Endodermal cell (in vitro differentiated cells): ENCODE measurements around the gene CDH4. TPM values are rescaled to one million over a fixed set of nuclear protein-coding genes. Genes with fewer than 3 reads are reported as not detected.

Experiments used
- DNase-seq: peaks from one replicate; pipeline ENCODE4 v3.0.0-alpha.2; 2017
- H3K27ac ChIP-seq: 2 replicates; pipeline ENCODE4 v1.5.1; 2013; ENCODE audit warnings: mild to moderate bottlenecking, low read depth, low read length, moderate library complexity
- H3K27me3 ChIP-seq: 2 replicates; pipeline ENCODE4 v1.6.1; 2013; ENCODE audit warnings: mild to moderate bottlenecking, low read length, moderate library complexity; ENCODE audit not compliant: insufficient read depth, control insufficient read depth, poor library complexity, severe bottlenecking
- H3K36me3 ChIP-seq: 2 replicates; pipeline ENCODE4 v1.7.0; 2013; ENCODE audit warnings: mild to moderate bottlenecking, low read length, moderate library complexity; ENCODE audit not compliant: control insufficient read depth, insufficient read depth
- H3K4me1 ChIP-seq: one replicate; pipeline ENCODE4 v1.7.0; 2013; ENCODE audit warnings: low read length; ENCODE audit not compliant: control insufficient read depth, insufficient read depth
- H3K4me3 ChIP-seq: 2 replicates; pipeline ENCODE4 v1.5.1; 2013; ENCODE audit warnings: mild to moderate bottlenecking, low read length, moderate library complexity
- H3K9ac ChIP-seq: 2 replicates; pipeline ENCODE4 v1.6.1; 2013; ENCODE audit warnings: mild to moderate bottlenecking, low read length, moderate library complexity; ENCODE audit not compliant: poor library complexity, severe bottlenecking; ENCODE audit errors: extremely low read depth
- H3K9me3 ChIP-seq: 2 replicates; pipeline ENCODE4 v1.6.1; 2013; ENCODE audit warnings: mild to moderate bottlenecking, low read length, moderate library complexity; ENCODE audit not compliant: control insufficient read depth
- H3K27ac Mint-ChIP-seq: 2 replicates; pipeline ENCODE4 v1.8.0; 2020; ENCODE audit warnings: mixed read lengths
- H3K27me3 Mint-ChIP-seq: 2 replicates; pipeline ENCODE4 v1.8.0; 2021; ENCODE audit warnings: mild to moderate bottlenecking, mixed read lengths; ENCODE audit not compliant: insufficient read depth
- H3K36me3 Mint-ChIP-seq: 2 replicates; pipeline ENCODE4 v1.8.0; 2020; ENCODE audit warnings: low read depth, mixed read lengths
- H3K4me1 Mint-ChIP-seq: 2 replicates; pipeline ENCODE4 v1.8.0; 2020; ENCODE audit warnings: mixed read lengths
- H3K4me3 Mint-ChIP-seq: 2 replicates; pipeline ENCODE4 v1.8.0; 2020; ENCODE audit warnings: mild to moderate bottlenecking, moderate library complexity, mixed read lengths
- H3K9me3 Mint-ChIP-seq: 2 replicates; pipeline ENCODE4 v1.8.0; 2020; ENCODE audit warnings: mild to moderate bottlenecking, mixed read lengths
- WGBS, 2 experiments: methylation state at CpG; one replicate each; pipeline versions ENCODE4 v1.1.5 to v1.1.7; 2013; ENCODE audit warnings: missing lambda C conversion rate in 2 of 2, mixed read lengths in 1 of 2; ENCODE audit not compliant: insufficient coverage in 1 of 2, insufficient read length in 1 of 2; 5-methylcytosine and 5-hydroxymethylcytosine counted together
- total RNA-seq, 2 donors: library from RNA; stranded (reverse); fragmentation: NEBNext Ultra II Directional in 1 of 2; extraction: Animal tissue kit (Norgen Biotek cat#: 25700) in 1 of 2; gene quantifications; 2 replicates in 1 of 2; 3 replicates in 1 of 2; pipeline ENCODE4 v1.2.1, GENCODE V29; 2021
- TF ChIP-seq, protein P1 (sequence below): fragments of 200-600 bp; sonication (generic); conservative IDR thresholded peaks from 2 replicates; pipeline ENCODE4 v1.5.0; 2021; ENCODE audit warnings: antibody characterized with exemption, mild to moderate bottlenecking

Gene CDH4
- total RNA-seq, 2 donors from 2014 or later, result 1.8 to 5.8 TPM

DNA sequence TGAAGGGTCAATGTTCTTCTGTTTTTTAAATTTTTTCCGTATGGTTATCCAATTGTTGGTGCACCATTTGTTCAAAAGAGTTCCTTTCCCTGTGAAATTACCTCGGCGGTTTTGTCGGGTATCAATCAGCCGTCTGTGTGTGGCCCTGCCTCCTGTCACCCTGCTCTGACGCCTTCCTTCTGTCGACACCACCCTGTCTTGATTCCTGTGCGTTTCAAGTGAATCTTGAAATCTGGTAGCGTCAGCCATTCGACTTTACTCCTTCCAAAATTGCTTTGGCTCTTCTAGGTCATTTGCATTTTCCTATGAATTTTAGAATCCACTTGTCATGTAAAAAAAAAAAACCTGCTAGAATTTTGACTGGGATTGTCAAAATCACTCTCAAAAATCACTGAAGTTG, 181.1 kb downstream of the CDH4 start:
- no peak overlapping the region for H3K27ac ChIP-seq
- Mint-ChIP-seq H3K4me1 (peaks cover 54% of the 10 kb centered on the region), H3K9me3 (no peaks in the 10 kb centered on the region), H3K4me3 (no peak overlapping the region), H3K27me3 (peaks cover 8% of the 10 kb centered on the region), H3K36me3 (no peaks in the 10 kb centered on the region), H3K27ac (no peak overlapping the region)
- H3K36me3 ChIP-seq, result no peaks in the 10 kb centered on the region
- H3K9ac ChIP-seq, result no peak overlapping the region
- no peak overlapping the region for H3K4me3 ChIP-seq
- H3K4me1 ChIP-seq, result peaks cover 20% of the 10 kb centered on the region
- TF ChIP-seq, protein P1, sequence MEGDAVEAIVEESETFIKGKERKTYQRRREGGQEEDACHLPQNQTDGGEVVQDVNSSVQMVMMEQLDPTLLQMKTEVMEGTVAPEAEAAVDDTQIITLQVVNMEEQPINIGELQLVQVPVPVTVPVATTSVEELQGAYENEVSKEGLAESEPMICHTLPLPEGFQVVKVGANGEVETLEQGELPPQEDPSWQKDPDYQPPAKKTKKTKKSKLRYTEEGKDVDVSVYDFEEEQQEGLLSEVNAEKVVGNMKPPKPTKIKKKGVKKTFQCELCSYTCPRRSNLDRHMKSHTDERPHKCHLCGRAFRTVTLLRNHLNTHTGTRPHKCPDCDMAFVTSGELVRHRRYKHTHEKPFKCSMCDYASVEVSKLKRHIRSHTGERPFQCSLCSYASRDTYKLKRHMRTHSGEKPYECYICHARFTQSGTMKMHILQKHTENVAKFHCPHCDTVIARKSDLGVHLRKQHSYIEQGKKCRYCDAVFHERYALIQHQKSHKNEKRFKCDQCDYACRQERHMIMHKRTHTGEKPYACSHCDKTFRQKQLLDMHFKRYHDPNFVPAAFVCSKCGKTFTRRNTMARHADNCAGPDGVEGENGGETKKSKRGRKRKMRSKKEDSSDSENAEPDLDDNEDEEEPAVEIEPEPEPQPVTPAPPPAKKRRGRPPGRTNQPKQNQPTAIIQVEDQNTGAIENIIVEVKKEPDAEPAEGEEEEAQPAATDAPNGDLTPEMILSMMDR, result no peak
- WGBS, 2 experiments, result 88 to 93% methylated on average over 9 to 10 of the region's 10 CpGs
- H3K9me3 ChIP-seq, result no peaks in the 10 kb centered on the region
- no peaks in the 10 kb centered on the region for H3K27me3 ChIP-seq
- no peak for DNase-seq

DNA sequence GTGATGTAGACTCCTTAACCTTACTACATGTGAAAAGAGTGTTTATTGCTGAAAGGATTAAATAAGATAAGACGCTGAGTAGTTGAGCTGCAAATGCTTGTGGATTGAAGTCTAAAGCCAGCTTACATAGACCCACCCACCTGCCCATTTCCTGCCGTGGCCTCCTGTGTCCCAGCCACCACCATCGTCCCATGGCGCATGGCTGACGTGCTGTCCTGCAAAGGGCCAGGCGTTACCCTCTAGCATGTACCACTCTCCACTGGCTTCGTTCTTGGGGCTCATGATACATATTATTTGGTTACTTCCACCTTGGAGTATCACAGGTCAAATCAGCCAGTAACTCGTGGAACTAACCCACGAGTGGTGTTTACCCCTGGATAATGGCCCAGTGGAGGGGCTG, 181.8 kb downstream of the CDH4 start:
- 79 to 81% methylated on average over 9 of the region's 9 CpGs for WGBS, 2 experiments
- Histone ChIP-seq H3K36me3 (no peaks in the 10 kb centered on the region), H3K4me1 (peaks cover 20% of the 10 kb centered on the region), H3K4me3 (no peak overlapping the region), H3K9me3 (no peaks in the 10 kb centered on the region), H3K27ac (peak overlapping the region; percentile 100), H3K27me3 (no peaks in the 10 kb centered on the region), H3K9ac (no peak overlapping the region)
- no peak for DNase-seq
- Mint-ChIP-seq H3K27me3 (peaks cover 3% of the 10 kb centered on the region), H3K36me3 (no peaks in the 10 kb centered on the region), H3K27ac (no peak overlapping the region), H3K4me1 (peaks cover 59% of the 10 kb centered on the region), H3K9me3 (no peaks in the 10 kb centered on the region), H3K4me3 (no peak overlapping the region)
- TF ChIP-seq, protein P1, result no peak

DNA sequence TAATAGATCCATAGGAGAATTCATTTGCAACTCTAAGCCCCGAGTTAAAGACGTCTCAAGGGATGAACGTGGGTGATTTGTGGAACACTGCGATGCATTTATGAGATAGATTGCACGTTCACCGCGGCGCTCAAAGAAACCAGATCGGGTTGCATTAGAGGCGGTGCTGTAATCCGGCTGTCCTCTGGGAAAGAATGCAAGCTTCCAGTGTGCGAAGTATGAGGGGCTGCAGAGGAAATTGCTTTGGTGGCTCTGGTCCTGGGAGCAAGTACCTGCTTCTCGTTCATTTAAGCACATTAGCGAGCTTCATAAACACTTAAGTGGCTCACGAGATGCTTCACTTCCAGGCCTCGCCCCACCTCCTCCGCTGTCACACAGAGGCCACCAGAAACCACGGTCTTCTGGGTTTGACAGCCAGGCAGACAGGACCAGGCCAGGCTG, 182.3 kb downstream of the CDH4 start:
- Histone ChIP-seq H3K27me3 (no peaks in the 10 kb centered on the region), H3K9me3 (no peaks in the 10 kb centered on the region), H3K27ac (peak overlapping the region; percentile 100), H3K9ac (no peak overlapping the region), H3K36me3 (no peaks in the 10 kb centered on the region), H3K4me1 (peaks cover 20% of the 10 kb centered on the region), H3K4me3 (no peak overlapping the region)
- no peak for DNase-seq
- Mint-ChIP-seq H3K27ac (no peak overlapping the region), H3K4me3 (no peak overlapping the region), H3K4me1 (peaks cover 59% of the 10 kb centered on the region), H3K27me3 (no peaks in the 10 kb centered on the region), H3K36me3 (no peaks in the 10 kb centered on the region), H3K9me3 (no peaks in the 10 kb centered on the region)
- WGBS, 2 experiments, result 71 to 79% methylated on average over 17 to 18 of the region's 18 CpGs
- TF ChIP-seq, protein P1, result no peak
